SK-MEL-5 (cell line): ENCODE measurements around the gene ABCB8. TPM values are rescaled to one million over a fixed set of nuclear protein-coding genes. Genes with fewer than 3 reads are reported as not detected.

ENCODE experiments used
- DNase-seq: peaks from one replicate; pipeline ENCODE4 v3.0.0-alpha.2; 2016; ENCODE audit warnings: low read depth, low spot score
- in situ Hi-C: cut with HindIII; loops from 2 replicates; pipeline ENCODE4 v1.10.0; 2016; ENCODE audit warnings: low sequenced_read_pairs, high pct_unique_total_duplicates, low pct_unique_long_range_greater_than_20kb
- polyA plus RNA-seq, 2 experiments: library from polyadenylated mRNA; depleted of rRNA; stranded (reverse); fragments of >200 nt; gene quantifications; 2 replicates each; pipeline ENCODE4 v1.2.3, GENCODE V29; 2015
- total RNA-seq: library from RNA; depleted of rRNA; stranded (reverse); fragments of >200 nt; shearing (Covaris generic); gene quantifications from 2 replicates; pipeline ENCODE4 v1.2.3, GENCODE V29; 2014; rRNA removed

Gene ABCB8
- 47.9 and 55.7 TPM in 2 replicates for total RNA-seq
- 74.9 and 76.1 TPM in 2 replicates for polyA plus RNA-seq (2015; cell fraction: cytosol; rRNA removed)
- polyA plus RNA-seq (2015; cell fraction: nucleus; rRNA removed) = 151 and 159 TPM in 2 replicates

DNA sequence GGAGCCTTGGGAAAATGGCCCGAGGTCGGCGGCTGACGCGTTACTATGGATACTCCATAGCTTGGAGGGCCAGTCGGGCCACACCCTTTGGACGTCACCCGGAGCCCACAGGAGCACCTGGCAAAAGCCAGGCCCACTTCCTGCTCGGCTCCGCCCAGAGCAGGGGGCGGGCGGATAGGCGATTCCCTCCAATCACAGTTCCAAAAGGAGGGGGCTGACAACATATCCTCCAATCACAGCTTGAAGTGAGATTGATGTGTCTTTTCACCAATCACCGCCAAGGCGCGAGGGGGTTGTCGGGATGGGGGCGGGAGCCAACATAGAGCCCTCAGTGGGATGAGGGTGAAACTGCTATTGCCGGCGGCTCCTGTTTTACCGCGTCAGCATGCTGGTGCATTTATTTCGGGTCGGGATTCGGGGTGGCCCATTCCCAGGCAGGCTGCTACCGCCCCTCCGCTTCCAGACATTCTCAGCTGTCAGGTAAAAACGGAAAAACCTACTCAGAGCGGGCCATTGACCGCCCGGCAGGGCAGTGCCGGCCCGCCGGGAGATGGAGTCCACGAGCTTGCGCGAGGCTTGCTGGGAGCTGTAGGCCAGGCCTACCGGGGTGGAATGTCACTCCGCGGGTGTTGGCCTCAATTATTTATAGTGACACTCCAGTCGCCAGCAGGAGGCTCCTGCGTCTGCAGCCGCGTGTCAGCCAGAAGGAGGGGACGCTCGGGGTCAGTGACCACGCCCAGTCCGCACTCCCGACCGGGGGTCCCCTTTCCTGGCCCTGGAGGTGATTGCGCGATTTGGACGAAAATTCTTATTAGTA, at the start of gene ABCB8:
TSS of gene ABCB8 (plus strand) at position 320 of the 817 bp plus-strand sequence. CDS start at position 386, 66 bp downstream.
- in situ Hi-C loops = no loop called here
- peak; percentile 100 for DNase-seq

DNA sequence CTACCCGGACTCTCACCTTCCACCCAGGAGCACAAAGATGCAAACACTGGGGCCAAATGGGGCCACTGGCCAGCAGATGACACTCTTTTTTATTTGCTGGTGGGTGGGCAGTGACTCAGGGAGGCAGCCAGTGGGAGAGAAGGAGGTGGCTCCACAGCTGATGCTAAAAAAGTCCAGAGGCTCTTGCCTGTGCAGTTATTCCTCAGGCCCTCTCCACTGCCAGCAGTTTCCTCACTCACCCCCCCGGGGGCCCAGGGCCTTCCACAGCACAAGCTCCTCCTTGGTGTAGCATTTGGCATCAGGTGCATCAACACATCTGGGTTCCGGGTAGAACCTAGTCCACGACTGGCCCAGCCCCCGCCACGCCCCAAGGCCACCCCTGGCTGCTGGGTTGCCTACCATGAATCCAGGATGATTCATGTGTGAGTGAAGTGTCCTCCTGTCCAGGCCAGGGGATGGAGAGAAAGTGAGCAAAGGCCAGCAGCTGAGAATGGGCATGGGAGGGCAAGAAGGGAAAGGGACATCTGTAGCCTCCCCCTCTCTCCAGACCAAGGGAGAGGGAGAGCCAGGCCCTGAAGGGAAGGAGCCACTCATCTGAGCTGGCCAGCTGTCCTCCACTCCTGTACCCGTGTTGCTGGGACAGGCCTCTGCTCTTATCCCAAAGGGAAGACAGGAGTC, 48.4 kb upstream of the ABCB8 start:
- in situ Hi-C loops = no loop called here
- DNase-seq = no peak

DNA sequence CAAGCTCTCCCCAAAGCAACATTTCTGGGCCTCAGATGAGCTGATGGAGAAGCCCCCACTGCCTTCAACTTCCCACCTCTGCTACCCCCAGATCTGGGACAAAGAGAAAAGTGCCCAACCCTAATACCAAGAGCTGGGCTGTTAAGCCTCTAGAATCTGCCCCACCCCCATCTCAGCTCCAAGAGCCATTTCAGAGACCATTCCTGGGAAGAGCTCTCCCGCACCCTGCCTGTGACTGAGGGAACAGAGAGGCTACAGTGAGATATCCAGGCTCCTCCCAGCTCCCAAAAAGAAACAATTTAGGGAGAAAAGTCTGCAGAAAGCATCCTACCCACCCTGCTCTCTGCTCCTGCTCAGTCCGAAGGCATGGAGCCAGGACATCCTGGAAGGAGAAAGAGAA, 47.6 kb upstream of the ABCB8 start:
- in situ Hi-C loops = no loop called here
- peak; percentile 28 for DNase-seq

DNA sequence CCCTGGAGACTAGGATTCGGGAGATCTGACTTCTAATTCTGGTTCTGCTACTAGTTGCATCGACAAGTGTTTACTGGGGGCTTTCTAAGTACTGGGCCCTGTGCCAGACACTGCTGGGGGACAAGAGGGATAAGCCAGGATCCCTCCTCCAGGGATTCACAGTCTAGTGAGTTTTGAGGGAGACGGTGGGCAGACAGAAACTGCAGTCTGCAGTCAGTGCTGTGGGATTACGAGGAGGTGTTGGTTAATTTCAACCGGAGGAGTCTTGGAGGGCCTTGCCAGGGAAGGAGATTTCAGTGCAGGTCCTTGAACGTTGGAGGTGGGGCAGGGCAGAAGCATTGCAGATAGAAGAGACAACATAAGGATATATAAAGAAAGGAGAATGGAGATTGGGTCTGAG, 46.6 kb upstream of the ABCB8 start:
- no peak for DNase-seq
- in situ Hi-C loops = no loop called here

DNA sequence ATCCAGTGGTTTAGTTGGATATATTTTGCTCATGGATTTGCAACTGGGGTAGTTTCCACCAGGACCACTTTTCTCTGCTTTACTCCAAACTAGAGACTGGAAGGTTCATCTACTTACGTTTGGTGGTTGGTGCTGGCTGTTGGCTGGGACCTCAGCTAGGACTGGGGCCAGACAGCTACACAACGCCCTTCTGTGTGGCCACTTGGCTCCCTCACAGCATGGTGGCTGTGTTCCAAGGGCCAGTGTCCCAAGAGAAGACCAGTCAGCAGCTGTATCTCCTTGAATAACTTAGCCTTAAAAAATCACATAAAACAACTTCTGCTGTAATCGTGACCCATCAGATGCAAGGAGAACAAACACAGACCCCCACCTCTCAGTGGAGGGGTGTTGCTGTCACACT, 45.9 kb upstream of the ABCB8 start:
- in situ Hi-C loops = no loop called here
- no peak for DNase-seq

DNA sequence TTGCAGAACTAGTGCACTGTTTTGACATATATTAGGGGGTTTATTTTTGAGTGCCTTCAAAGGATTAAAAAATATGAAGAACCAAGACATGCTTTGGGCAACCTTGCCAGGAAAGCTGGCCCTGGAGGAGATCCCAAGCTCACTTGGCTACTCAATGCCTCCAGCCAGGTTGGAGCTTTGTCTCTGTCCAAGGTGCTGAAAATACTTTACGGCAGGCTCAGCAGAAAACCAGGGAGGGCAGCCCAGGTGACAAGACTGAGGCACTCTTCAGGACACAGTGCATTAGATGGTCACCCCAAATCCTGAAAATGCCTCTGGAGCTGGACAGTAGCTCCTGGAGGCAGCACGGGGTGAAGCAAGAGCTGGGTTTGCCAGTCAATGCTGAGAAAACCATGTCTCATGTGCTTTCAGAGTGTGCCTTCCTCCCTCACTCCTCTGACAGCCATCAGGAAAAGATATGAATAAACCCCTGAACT, 44.3 kb upstream of the ABCB8 start:
- in situ Hi-C loops = no loop called here
- peak; percentile 55 for DNase-seq

DNA sequence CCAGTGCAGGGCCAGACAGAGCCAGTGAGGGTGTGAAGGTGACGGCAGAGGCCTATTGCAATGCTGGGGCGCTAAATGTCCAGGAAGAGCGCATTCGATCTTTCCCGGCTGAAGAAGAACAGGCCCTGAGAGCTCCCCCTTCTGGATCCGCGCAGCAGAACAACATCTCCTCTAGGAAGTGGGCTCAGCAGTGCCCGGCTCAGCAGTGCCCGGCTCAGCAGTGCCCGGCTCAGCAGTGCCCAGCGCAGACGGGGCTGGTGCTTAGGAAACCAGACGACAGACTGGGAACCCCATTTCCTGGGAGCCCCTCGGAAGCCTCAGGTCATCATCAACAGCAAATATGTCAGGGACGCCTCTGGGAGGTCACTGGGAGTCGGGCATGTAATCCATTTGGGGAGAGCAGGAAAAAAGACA, 42.1 kb upstream of the ABCB8 start:
- in situ Hi-C loops = no loop called here

DNA sequence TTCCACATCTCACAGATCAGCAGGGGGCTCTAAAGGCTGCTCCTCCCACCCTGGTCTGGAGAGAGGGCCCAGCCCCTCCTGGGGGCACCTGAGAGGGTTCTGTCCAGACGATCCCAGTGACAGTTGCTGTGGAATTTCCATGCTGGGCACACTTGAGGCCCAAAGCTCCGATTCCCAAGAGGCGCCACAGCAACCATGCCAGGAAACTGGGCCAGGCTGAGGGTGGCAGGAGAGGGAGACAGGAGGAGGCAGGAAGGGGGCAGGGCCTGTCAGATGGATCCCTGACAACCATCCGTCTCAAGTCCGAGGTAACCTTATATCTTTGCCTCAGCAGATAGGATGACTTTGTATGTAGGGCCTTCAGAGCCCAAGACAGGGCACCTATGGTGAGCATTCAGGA, 41.7 kb upstream of the ABCB8 start:
- DNase-seq = no peak
- in situ Hi-C loops = no loop called here

More for the DNA sequence above, 42.1 kb upstream of the ABCB8 start:
- peak; percentile 87 for DNase-seq

DNA sequence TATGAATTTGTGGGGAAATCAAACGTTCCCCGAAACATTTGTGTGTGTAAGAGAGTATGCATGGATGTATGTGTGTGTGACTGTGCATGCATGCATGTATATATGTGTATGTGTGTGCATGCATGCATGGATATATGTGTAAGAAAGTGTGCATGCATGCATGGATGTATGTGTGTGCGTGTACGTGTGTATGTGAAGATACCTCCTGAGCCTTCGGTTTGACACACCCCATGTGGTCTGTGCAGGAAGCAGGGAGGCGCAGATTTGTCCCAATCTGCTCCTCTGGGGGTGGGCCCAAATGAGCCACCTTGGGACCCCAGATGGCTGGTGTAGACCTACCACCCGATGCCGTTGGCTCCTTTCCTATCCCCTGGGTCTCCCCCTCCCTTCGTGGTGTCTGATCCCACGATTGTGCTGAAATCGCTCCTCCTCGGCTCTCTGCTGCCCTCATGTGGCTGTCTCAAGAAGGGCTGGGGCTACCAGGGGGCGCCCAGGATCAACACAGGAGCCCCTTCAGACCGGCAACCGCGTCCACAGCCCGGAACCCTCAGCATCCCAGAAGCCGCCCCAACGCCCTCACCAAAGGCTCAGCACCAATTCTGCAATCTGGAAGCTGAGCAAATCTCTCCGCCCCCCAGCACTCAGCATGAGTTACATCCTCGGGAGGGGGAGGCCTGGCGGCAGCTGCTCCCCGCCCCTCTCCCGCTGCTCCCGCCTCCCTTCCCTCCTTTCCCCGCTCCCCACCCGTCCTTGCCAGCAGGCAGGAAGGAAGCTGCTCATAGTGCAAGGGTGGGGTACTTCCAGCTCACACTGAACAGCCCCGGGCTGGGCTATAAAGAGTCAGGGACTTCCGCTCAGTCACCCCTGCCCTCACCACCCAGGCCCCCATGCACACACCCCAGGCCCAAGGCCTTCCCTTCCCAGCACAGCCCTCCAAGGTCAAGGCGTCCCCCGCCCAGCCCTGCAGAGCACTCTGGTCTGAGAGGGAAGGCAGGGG, 39.7 kb upstream of the ABCB8 start:
- DNase-seq = peak; percentile 76
- in situ Hi-C loops = no loop called here

DNA sequence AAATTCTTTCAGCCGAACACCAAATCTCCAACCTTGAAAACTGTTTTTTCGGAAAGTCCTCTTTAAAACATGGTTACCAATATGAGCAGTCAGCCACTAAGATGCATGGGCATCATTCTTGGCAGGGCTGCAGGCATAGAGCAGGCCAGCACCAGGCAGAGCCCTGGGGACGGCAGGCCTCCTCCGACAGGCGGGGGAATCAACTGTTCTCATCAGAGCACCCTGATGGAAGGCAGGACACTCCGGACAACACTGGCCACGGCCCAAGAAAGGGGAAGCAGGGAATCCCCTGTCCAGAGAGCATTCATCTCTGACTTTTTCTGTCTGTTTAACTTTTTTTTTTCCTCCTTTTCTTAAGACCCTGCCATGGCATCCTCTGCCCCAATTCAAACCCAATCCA, 38.8 kb upstream of the ABCB8 start:
- in situ Hi-C loops = no loop called here
- DNase-seq = no peak

DNA sequence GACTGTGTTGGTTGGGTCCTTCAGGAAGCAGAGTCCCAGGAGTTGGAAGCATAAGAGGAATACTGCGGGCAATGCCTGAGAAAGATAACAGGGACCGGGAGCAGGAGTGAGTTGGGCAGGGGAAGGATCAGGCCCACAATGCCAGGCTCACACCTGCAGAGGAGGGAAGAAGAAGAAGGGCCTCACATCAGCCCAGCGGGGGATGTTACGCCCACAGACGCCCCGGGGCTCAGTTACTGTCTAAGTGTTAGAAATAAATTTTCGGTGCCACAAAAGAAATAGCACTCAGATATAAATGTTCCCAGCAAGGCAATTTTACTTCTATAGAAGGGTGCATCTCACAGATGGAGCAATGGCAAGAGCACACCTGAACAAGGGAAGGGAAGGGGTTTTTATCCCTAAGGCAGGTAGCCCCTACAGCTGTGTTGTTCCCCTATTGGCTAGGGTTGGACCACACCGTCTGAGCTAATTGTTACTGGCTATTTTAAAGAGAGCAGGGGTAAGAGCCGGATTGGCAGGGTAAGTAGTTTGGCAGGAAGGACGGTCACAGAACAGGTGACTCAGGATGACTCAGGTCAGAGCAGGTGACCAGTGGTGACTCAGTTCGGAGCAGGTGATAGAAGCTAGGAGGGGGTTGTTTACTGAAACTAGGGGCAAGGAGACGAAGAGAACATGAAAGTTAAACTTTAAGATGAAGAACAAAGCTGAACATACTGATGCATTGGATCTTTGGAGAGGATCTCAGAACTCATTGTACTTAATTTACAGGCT, 37.6 kb upstream of the ABCB8 start, which contains the start of gene NOS3:
TSS of gene NOS3 (plus strand) at position 602 of the 771 bp plus-strand sequence. CDS start 2,787 bp downstream, outside the sequence.
- in situ Hi-C loops = no loop called here

DNA sequence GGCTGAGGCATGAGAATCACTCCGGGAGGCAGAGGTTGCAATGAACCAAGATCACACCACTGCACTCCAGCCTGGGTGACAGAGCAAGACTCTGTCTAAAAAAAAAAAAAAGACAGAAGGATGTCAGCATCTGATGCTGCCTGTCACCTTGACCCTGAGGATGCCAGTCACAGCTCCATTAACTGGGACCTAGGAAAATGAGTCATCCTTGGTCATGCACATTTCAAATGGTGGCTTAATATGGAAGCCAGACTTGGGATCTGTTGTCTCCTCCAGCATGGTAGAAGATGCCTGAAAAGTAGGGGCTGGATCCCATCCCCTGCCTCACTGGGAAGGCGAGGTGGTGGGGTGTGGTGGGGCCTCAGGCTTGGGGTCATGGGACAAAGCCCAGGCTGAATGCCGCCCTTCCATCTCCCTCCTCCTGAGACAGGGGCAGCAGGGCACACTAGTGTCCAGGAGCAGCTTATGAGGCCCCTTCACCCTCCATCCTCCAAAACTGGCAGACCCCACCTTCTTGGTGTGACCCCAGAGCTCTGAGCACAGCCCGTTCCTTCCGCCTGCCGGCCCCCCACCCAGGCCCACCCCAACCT, 36.1 kb upstream of the ABCB8 start:
- DNase-seq = no peak
- in situ Hi-C loops = no loop called here

More for the DNA sequence above, 37.6 kb upstream of the ABCB8 start, which contains the start of gene NOS3:
- DNase-seq = no peak

DNA sequence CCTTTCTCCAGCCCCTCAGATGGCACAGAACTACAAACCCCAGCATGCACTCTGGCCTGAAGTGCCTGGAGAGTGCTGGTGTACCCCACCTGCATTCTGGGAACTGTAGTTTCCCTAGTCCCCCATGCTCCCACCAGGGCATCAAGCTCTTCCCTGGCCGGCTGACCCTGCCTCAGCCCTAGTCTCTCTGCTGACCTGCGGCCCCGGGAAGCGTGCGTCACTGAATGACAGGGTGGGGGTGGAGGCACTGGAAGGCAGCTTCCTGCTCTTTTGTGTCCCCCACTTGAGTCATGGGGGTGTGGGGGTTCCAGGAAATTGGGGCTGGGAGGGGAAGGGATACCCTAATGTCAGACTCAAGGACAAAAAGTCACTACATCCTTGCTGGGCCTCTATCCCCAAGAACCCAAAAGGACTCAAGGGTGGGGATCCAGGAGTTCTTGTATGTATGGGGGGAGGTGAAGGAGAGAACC, 35.4 kb upstream of the ABCB8 start:
- peak; percentile 78 for DNase-seq
- in situ Hi-C loops = no loop called here

DNA sequence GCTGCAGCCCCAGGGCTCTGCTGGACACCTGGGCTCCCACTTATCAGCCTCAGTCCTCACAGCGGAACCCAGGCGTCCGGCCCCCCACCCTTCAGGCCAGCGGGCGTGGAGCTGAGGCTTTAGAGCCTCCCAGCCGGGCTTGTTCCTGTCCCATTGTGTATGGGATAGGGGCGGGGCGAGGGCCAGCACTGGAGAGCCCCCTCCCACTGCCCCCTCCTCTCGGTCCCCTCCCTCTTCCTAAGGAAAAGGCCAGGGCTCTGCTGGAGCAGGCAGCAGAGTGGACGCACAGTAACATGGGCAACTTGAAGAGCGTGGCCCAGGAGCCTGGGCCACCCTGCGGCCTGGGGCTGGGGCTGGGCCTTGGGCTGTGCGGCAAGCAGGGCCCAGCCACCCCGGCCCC, 34.7 kb upstream of the ABCB8 start:
- no peak for DNase-seq
- in situ Hi-C loops = no loop called here

DNA sequence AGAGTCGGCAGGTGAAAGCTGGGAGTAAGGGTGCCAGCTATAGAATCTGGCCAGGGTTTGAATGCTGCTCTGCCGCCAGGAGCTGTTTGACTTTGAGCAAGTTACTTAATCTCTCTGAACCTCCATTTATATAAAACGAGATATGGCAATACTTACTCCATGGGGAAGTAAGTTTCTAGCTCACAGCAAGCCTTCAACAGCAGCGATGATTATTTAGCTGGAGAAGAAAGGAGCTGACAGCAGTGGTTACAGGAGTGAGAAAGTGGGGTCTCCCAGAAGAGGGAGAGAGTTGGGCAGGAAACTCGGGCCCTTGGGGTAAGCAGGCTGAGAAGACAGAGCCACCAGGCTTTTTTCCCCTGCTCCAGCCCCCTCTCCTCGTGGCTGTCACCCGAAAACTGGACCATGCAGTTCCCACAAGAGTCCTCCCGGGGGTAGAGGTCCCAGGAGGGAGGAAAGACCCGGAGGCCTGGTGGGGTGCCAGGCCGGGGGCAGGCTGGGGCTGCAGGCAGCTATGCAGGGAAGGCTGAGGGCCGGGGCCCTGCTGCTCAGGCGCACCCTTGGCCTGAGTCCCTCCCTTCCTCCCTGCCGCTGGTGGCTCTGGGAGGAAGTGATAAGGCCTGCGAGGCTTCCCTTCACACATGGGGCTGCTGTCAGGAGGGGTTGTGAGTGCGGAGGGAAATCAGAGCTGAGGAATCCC, 34.0 kb upstream of the ABCB8 start:
- in situ Hi-C loops = no loop called here
- no peak for DNase-seq
